Chondrocyte (in vitro differentiated cells): ENCODE results near the gene TBC1D32. TPM values are rescaled to one million over a fixed set of nuclear protein-coding genes. Genes with fewer than 3 reads are reported as not detected.
"Not testable (repeated sequence)": the region's sequence is repeated elsewhere in the genome, so short reads cannot be mapped to it uniquely, and the experiment has no call there.

Experiments
- DNase-seq: peaks from one replicate; pipeline ENCODE4 v3.0.0; 2021; ENCODE audit warnings: mixed read lengths, low spot score
- H3K27ac Mint-ChIP-seq: one replicate; pipeline ENCODE4 v1.8.0; 2021; ENCODE audit warnings: mild to moderate bottlenecking, moderate library complexity, mixed read lengths; ENCODE audit not compliant: unreplicated experiment
- H3K27me3 Mint-ChIP-seq: 2 replicates; pipeline ENCODE4 v1.8.0; 2021; ENCODE audit warnings: low read depth, mixed read lengths
- H3K36me3 Mint-ChIP-seq: 2 replicates; pipeline ENCODE4 v1.8.0; 2021; ENCODE audit warnings: low read depth, mixed read lengths
- H3K4me1 Mint-ChIP-seq: 2 replicates; pipeline ENCODE4 v1.8.0; 2021; ENCODE audit warnings: low read depth, mild to moderate bottlenecking, mixed read lengths
- H3K4me3 Mint-ChIP-seq: one replicate; pipeline ENCODE4 v1.8.0; 2021; ENCODE audit warnings: mild to moderate bottlenecking, moderate library complexity, mixed read lengths; ENCODE audit not compliant: unreplicated experiment
- H3K9me3 Mint-ChIP-seq: 2 replicates; pipeline ENCODE4 v1.8.0; 2021; ENCODE audit warnings: low read depth, mixed read lengths
- CTCF ChIP-seq: fragments of 200-600 bp; sonication (generic); IDR thresholded peaks from 2 replicates; pipeline ENCODE4 v1.5.0; 2021; ENCODE audit warnings: antibody characterized with exemption, mild to moderate bottlenecking, moderate library complexity
- long read RNA-seq: library from polyadenylated mRNA; stranded (forward); transcript quantifications from one replicate; pipeline ENCODE4 v2.0.0, GENCODE V29; 2021
- total RNA-seq: library from RNA; stranded (reverse); gene quantifications from 3 replicates; pipeline ENCODE4 v1.2.1, GENCODE V29; 2021

TBC1D32 gene
- total RNA-seq: 8.9 to 12.6 TPM (median 9.4 TPM) in 3 replicates
- long read RNA-seq, partial matches to known transcripts: 1 of 4 reads
- long read RNA-seq, other reads (novel, unspliced or antisense): 3 of 4 reads

GRCh38 chr6:121334299-121335086 is at the start of gene TBC1D32:
TBC1D32 (minus strand) TSS chr6:121334480; CDS start chr6:121334430, 50 bp downstream.
- peak; percentile 96 for DNase-seq
- no peaks in the 10 kb centered on the region for H3K9me3 Mint-ChIP-seq
- peak within 1 kb of the TSS; percentile 99 for H3K27ac Mint-ChIP-seq
- TF ChIP-seq CTCF: peak; percentile 28
- H3K4me3 Mint-ChIP-seq: peak within 1 kb of the TSS; percentile 97
- peaks cover 1% of the 10 kb centered on the region for H3K36me3 Mint-ChIP-seq
- H3K27me3 Mint-ChIP-seq: peaks cover under 1% of the 10 kb centered on the region
- H3K4me1 Mint-ChIP-seq: peaks cover 26% of the 10 kb centered on the region

- TF ChIP-seq CTCF: no peak
- Mint-ChIP-seq H3K9me3 (no peaks in the 10 kb centered on the region), H3K4me3 (no peak overlapping the region), H3K27ac (no peak overlapping the region), H3K27me3 (peaks cover 5% of the 10 kb centered on the region), H3K36me3 (no peaks in the 10 kb centered on the region), H3K4me1 (no peaks in the 10 kb centered on the region)
- DNase-seq: no peak
Measured at GRCh38 chr6:121383478-121383877, 49.2 kb upstream of the TBC1D32 start.

GRCh38 chr6:121382467-121383121 is 48.3 kb upstream of the TBC1D32 start:
- peaks cover 6% of the 10 kb centered on the region for H3K27me3 Mint-ChIP-seq
- TF ChIP-seq CTCF: no peak
- H3K9me3 Mint-ChIP-seq: no peaks in the 10 kb centered on the region
- no peaks in the 10 kb centered on the region for H3K4me1 Mint-ChIP-seq
- DNase-seq: no peak
- no peaks in the 10 kb centered on the region for H3K36me3 Mint-ChIP-seq
- H3K27ac Mint-ChIP-seq: no peak overlapping the region
- no peak overlapping the region for H3K4me3 Mint-ChIP-seq

- H3K4me3 Mint-ChIP-seq: no peak overlapping the region
- no peaks in the 10 kb centered on the region for H3K4me1 Mint-ChIP-seq
- H3K36me3 Mint-ChIP-seq: no peaks in the 10 kb centered on the region
- TF ChIP-seq CTCF: no peak
- peaks cover 6% of the 10 kb centered on the region for H3K9me3 Mint-ChIP-seq
- H3K27ac Mint-ChIP-seq: no peak overlapping the region
- no peak for DNase-seq
- peaks cover 4% of the 10 kb centered on the region for H3K27me3 Mint-ChIP-seq
Measured at GRCh38 chr6:121376411-121376810, 42.1 kb upstream of the TBC1D32 start.

GRCh38 chr6:121374219-121374618 is 39.9 kb upstream of the TBC1D32 start:
- not testable (repeated sequence) for H3K4me3 Mint-ChIP-seq, DNase-seq, H3K9me3 Mint-ChIP-seq, H3K4me1 Mint-ChIP-seq, H3K27ac Mint-ChIP-seq, H3K36me3 Mint-ChIP-seq
- H3K27me3 Mint-ChIP-seq: peaks cover 13% of the 10 kb centered on the region
